Muscle layer of duodenum (tissue), 2 donors: ENCODE data around the gene URB2.

Source experiments
- H3K27ac ChIP-seq: one replicate; pipeline ENCODE4 v1.7.0; 2013; ENCODE audit warnings: mild to moderate bottlenecking, low read length
- H3K27me3 ChIP-seq: one replicate; pipeline ENCODE4 v1.7.0; 2013; ENCODE audit warnings: low read depth, mild to moderate bottlenecking, control low read depth, low read length
- H3K36me3 ChIP-seq, 2 donors: one replicate each; pipeline ENCODE4 v1.7.0; 2013; ENCODE audit warnings: low read length in 2 of 2, control low read depth in 1 of 2, mild to moderate bottlenecking in 1 of 2; ENCODE audit not compliant: insufficient read depth in 2 of 2, control insufficient read depth in 1 of 2
- H3K4me1 ChIP-seq, 2 donors: one replicate each; pipeline ENCODE4 v1.7.0; 2013; ENCODE audit warnings: low read length in 2 of 2, mild to moderate bottlenecking in 2 of 2, control low read depth in 1 of 2, moderate library complexity in 1 of 2; ENCODE audit not compliant: insufficient read depth in 2 of 2, control insufficient read depth in 1 of 2
- H3K4me3 ChIP-seq, 2 donors: one replicate each; pipeline ENCODE4 v1.7.0; 2013; ENCODE audit warnings: low read length in 2 of 2, low read depth in 1 of 2, mild to moderate bottlenecking in 1 of 2
- H3K9me3 ChIP-seq, 2 donors: one replicate each; pipeline ENCODE4 v1.7.0; 2013; ENCODE audit warnings: low read length in 2 of 2, control low read depth in 1 of 2, mild to moderate bottlenecking in 1 of 2; ENCODE audit not compliant: control insufficient read depth in 1 of 2
- donor health status: healthy.

URB2 gene

DNA sequence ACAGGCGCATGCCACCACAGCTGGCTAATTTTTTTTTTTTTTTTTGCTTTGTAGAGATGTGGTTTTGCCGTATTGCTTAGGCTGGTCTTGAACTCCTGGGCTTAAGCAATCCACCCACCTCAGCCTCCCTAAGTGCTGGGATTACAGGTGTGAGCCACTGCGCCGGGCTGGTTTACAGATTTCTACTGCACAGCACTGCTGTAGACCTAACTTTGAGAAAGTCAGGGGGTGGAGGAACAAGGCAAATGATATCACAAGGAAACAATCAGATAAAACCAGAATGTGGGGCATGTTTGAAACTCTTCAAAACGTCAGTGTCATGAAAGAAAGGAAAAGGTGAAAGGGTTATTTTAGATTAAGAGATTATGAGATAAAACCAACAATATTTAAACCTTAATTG, 45.3 kb downstream of the URB2 start:
- Histone ChIP-seq H3K4me3 (no peak overlapping the region), H3K4me1 (no peaks in the 10 kb centered on the region)

DNA sequence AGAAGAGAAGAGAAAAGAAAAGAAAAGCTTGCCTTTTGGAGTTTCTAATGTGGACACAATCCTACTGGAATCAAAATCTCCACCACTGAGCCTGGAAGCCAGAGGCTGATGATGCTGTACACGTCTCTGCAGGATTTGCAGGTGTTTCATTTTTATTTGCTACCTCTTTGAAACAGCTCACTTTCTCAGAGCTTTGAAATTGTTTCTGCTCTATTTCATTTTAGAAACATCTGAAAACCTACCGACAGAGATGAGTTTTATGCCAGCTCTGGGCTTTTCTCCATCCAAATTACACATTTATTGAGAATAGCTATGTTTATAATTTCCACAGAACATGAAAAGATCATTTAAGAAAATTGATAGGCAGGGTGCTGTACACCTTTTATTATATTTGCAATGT, 46.2 kb downstream of the URB2 start:
- H3K27ac ChIP-seq = no peak overlapping the region
- H3K36me3 ChIP-seq = no peaks in the 10 kb centered on the region
- H3K4me1 ChIP-seq = no peaks in the 10 kb centered on the region
- no peaks in the 10 kb centered on the region for H3K27me3 ChIP-seq
- H3K4me3 ChIP-seq = no peak overlapping the region
- no peaks in the 10 kb centered on the region for H3K9me3 ChIP-seq

More for the DNA sequence above, 45.3 kb downstream of the URB2 start:
- Histone ChIP-seq H3K9me3 (no peaks in the 10 kb centered on the region), H3K36me3 (no peaks in the 10 kb centered on the region), H3K27ac (no peak overlapping the region), H3K27me3 (no peaks in the 10 kb centered on the region)

DNA sequence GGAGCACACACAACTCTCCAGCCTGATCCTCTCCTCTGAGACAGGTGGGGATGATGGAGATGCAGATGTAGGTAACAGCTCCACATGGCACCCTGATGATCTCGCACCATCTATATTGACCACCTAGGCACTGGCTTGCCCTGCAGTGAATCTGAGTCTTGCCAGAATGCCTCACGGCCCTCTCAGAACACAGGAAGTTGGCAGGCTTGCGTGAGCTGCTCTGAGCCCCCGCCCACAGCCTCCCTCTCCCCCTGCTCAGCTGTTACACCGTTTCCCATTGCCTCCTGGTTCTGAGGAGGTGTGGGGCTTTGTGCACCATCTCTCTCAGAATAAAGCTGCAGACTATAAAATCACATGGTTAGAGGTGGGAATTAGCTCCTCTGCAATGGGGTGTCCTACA, 48.0 kb downstream of the URB2 start:
- no peaks in the 10 kb centered on the region for H3K9me3 ChIP-seq
- no peaks in the 10 kb centered on the region for H3K27me3 ChIP-seq
- no peaks in the 10 kb centered on the region for H3K4me1 ChIP-seq
- H3K4me3 ChIP-seq = no peak overlapping the region
- H3K27ac ChIP-seq = no peak overlapping the region
- no peaks in the 10 kb centered on the region for H3K36me3 ChIP-seq

DNA sequence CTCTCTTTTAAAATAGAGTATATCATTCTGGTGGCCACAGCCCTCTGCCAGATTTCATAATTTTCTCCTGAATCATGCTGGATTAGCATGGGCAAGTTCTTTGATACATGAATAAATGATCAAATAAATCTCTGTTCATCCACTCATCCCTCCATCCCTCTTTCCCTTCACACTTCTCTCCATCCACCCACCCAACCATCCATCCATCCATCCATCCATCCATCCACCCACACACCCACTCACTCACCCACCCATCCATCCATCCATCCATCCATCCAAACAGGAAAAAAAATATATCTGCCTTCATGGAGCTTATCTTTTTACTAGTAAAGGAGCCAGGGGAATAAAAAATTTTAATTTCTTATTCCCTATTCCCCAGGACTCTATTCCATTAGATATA, 49.3 kb downstream of the URB2 start:
- Histone ChIP-seq H3K4me3 (no peak overlapping the region), H3K27ac (no peak overlapping the region), H3K27me3 (no peaks in the 10 kb centered on the region), H3K36me3 (no peaks in the 10 kb centered on the region), H3K9me3 (no peaks in the 10 kb centered on the region), H3K4me1 (no peaks in the 10 kb centered on the region)

DNA sequence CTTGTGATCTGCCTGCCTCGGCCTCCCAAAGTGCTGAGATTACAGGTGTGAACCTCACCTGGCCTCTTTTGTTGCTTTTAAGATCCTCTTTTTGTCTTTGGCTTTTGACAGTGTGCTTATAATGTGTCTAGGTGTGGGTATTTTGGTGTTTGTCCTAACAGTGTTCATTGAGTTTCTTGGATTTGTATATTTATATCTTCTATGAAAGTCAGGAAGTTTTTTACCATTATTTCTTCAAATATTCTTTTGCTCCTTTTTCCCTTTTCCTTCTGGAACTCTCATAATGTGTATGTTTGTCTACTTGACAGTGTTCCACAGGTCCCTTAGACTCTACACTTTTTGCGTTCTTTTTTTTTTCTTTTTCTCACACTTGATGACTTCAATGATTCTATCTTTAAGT, 59.1 kb downstream of the URB2 start:
- Histone ChIP-seq H3K27me3 (no peaks in the 10 kb centered on the region), H3K9me3 (peaks cover 0 to 10% of the 10 kb centered on the region in 2 donors), H3K4me3 (no peak overlapping the region), H3K27ac (no peak overlapping the region), H3K36me3 (no peaks in the 10 kb centered on the region), H3K4me1 (no peaks in the 10 kb centered on the region)

DNA sequence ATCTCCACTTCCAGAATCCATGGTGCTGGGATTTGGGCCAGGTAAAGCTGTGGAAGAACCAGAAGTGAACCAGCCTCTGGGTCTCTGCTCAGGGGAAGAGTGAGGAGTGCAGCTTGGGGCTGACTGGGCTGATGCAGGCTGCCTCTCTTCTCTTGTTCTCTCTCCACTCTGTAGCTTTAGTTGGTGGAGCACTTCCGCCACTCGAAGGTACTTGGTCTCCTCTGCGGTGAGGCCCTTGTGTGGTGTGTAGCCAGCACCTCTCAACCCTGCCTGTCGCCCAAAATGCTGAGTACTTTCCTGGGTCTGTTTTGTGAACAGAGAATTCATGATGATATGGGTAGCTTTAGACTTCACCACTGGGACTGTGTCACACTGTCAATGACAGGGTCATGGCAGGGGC, 63.2 kb downstream of the URB2 start:
- Histone ChIP-seq H3K27ac (no peak overlapping the region), H3K9me3 (peaks cover 0 to 10% of the 10 kb centered on the region in 2 donors)

DNA sequence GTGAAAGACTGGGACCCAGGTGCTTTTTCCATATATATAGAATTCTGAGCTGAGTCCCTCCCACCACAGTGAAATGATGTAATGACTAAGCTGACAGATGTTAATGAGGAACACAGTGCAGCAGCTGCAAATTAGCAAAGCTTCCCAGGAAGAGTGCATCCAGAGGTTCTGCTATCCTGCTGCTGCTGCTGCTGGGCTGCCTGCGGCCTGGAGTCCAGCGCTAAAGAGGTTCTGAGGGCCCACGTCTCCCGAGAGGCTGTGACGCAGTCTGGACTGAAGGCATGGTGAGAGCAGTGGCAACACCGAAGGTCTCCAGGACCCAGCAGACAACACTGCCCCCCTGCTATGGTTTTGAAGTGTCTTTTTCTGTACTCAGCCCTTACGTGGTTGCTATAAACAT, 63.9 kb downstream of the URB2 start:
- no peak overlapping the region for H3K4me3 ChIP-seq
- H3K27ac ChIP-seq = no peak overlapping the region
- no peaks in the 10 kb centered on the region for H3K27me3 ChIP-seq
- H3K36me3 ChIP-seq = no peaks in the 10 kb centered on the region
- peaks cover 0 to 10% of the 10 kb centered on the region in 2 donors for H3K9me3 ChIP-seq
- peaks cover 0 to 3% of the 10 kb centered on the region in 2 donors for H3K4me1 ChIP-seq

More for the DNA sequence above, 63.2 kb downstream of the URB2 start:
- Histone ChIP-seq H3K27me3 (no peaks in the 10 kb centered on the region), H3K36me3 (no peaks in the 10 kb centered on the region), H3K4me3 (no peak overlapping the region), H3K4me1 (no peaks in the 10 kb centered on the region)

DNA sequence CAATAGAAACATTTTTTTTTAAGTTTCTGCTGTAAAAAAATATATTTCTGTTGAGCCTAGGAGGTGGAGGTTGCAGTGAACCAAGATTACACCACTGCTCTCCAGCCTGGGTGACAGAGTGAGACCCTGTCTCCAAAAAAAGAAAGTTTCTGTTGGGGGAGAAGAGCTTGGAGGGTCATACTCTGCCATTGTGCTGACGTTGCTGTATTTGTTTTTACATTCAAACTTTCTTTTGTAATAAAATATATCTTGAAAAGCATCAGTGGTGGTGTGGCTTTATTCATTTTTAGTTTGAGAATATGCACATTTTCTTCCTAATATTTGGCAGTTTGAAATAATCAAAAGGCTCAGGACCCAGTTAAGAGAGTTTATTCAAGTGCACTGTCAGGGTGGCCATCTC, 64.6 kb downstream of the URB2 start:
- no peaks in the 10 kb centered on the region for H3K27me3 ChIP-seq
- peaks cover 0 to 4% of the 10 kb centered on the region in 2 donors for H3K4me1 ChIP-seq
- H3K9me3 ChIP-seq = peaks cover 0 to 4% of the 10 kb centered on the region in 2 donors
- H3K4me3 ChIP-seq = no peak overlapping the region
- H3K27ac ChIP-seq = no peak overlapping the region
- H3K36me3 ChIP-seq = no peaks in the 10 kb centered on the region

DNA sequence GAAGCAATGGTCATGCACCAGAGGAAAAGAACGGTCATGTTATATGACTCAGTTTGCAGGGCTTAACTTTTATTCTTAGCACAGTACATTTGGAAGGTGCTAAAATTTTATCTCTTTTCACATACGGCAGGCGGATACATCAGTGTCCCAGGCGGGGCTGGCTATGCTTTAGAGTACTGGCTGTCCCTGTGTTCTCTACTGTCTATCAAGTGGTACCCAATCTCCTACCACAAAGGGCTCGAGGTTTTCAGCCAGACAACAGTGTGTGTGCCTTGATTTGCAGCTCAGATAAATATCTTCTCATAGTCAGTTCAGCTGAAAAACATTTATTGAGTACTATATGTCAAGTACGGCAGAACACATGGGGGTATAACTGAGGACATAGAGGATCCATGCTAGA, 65.3 kb downstream of the URB2 start:
- Histone ChIP-seq H3K27me3 (no peaks in the 10 kb centered on the region), H3K4me3 (no peak overlapping the region), H3K4me1 (peaks cover 0 to 4% of the 10 kb centered on the region in 2 donors), H3K9me3 (no peaks in the 10 kb centered on the region), H3K36me3 (no peaks in the 10 kb centered on the region), H3K27ac (no peak overlapping the region)

DNA sequence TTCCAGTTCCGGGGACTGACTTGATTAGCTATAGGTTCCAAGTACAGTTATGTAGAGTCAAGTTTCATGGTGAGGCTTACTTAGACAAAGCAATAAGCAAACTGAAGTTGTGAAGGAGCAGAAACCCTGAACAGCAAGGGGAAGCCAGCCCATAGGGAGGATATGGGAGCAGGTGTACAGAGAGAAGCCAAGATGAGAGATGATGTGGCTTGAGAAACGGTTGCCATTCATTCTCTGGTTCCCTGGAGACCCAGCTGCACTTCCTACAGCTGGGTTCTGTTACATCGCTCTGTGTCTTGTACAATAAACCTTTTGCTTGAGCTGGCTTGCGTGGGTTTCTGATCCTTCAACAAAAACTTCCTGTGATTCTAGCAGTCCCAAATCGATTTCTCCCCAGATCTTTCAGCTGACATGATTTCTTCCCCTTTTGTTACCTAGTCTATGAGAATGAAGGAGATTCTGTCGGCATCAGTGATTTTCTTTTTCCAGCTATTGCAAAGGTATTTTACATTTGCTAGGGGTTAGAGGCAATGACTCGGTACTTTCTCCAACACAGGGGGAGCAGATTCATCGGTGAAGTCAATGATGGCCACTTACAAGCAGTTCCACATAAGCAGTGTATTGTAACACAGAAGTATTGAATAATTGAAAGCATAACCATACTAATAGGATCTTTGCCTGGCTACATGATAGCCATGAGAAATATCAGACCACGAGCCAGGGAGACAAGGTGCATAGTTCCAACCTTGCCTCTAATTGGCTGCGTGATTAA, 67.3 kb downstream of the URB2 start:
- peaks cover 0 to 4% of the 10 kb centered on the region in 2 donors for H3K4me1 ChIP-seq
- H3K27me3 ChIP-seq = no peaks in the 10 kb centered on the region
- H3K9me3 ChIP-seq = no peaks in the 10 kb centered on the region
- peak overlapping the region; percentile 20 for H3K27ac ChIP-seq
- H3K36me3 ChIP-seq = no peaks in the 10 kb centered on the region
- no peak overlapping the region for H3K4me3 ChIP-seq

DNA sequence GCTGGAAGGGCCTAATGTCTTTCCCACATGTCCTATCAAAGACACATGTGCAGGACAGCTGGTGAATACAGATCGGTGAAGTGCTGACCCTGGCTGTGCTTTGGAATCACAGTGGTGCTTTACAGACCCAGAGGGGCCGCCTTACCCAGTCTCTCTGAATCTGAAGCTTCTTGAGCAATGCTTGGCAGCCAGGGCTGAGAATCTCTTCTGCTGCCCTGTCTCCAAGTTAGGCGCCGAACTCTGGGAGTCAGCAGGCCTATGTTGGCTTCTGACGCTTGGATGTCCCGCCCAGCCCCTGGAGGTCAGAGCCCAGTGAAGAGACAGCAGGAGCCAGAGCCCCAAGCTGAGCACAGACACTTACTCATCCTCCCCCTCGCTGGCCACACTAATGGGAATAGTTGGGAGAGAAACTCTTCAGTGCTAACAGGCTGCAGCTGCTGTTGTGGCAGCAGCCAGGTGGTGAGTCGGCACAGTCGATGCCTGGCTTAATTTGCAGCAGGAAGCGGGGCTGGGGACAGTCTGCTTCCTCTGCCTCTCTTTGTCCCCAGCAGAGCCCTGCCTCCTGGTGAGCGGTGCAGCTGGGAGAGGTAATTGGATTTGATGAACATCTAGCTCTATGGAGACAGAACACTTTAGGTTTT, 68.1 kb downstream of the URB2 start:
- Histone ChIP-seq H3K4me3 (no peak overlapping the region), H3K36me3 (no peaks in the 10 kb centered on the region), H3K4me1 (peaks cover 0 to 6% of the 10 kb centered on the region in 2 donors), H3K27me3 (no peaks in the 10 kb centered on the region), H3K27ac (peak overlapping the region; percentile 20), H3K9me3 (no peaks in the 10 kb centered on the region)
